Muscle of arm (tissue), 12 donors: ENCODE results near the gene RPL28. TPM values are rescaled to one million over a fixed set of nuclear protein-coding genes. Genes with fewer than 3 reads are reported as not detected.
"Not testable (repeated sequence)": the region's sequence is repeated elsewhere in the genome, so short reads cannot be mapped to it uniquely, and the experiment has no call there.

Experiments used
- DNase-seq: peaks from one replicate; pipeline ENCODE4 v3.0.0-alpha.2; 2013
- polyA plus RNA-seq, 12 donors: library from polyadenylated mRNA; unstranded; fragments of 120-200 nt; gene quantifications; one replicate each; pipeline ENCODE4 v1.2.1, GENCODE V29; 2013; ENCODE audit not compliant: insufficient read length in 12 of 12

Gene RPL28
- polyA plus RNA-seq, 12 donors = 796 to 2,808 (median 1,427) TPM; not detected in 1

DNA sequence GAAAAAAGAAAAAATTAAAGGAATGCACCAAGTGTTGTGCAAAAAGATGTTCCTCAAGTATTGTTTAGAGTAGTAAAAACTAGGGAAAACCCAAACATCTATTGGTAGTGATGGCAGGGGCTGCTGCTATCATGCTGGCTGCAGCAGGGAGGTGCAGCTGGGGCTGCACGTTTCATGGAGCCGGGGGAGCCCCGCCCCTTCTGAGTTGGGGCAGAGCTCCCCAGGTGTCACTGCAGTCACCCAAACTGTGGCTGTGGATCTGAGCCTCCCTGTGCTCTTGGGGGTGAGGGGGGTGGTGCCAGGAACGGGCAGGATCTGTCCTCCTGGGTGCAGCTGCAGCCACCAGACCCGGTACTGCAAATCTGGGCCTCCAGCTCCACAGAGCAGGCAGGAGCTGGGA is 33.4 kb downstream of the RPL28 start:
- no peak for DNase-seq

GRCh38 chr19:55419624-55420236 is 34.0 kb downstream of the RPL28 start:
- DNase-seq = no peak

DNA sequence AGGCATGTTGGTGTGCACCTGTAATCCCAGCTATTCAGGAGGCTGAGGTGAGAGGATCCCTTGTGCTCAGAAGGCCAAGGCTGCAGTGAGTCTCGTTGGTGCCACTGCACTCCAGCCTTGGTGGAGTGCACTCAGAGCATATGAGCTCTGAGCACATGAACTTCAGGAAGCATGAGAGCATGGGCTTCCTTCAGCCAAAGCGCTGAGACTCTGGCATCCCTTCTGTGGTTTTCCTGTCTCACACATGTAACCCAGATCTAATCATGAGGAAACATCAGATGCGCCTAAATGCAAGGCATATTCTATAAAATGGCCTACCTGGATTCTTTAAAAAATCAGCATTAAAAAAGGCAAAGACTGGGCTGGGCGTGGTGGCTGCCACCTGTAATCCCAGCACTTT is 35.5 kb downstream of the RPL28 start:
- DNase-seq = not testable (repeated sequence)

DNA sequence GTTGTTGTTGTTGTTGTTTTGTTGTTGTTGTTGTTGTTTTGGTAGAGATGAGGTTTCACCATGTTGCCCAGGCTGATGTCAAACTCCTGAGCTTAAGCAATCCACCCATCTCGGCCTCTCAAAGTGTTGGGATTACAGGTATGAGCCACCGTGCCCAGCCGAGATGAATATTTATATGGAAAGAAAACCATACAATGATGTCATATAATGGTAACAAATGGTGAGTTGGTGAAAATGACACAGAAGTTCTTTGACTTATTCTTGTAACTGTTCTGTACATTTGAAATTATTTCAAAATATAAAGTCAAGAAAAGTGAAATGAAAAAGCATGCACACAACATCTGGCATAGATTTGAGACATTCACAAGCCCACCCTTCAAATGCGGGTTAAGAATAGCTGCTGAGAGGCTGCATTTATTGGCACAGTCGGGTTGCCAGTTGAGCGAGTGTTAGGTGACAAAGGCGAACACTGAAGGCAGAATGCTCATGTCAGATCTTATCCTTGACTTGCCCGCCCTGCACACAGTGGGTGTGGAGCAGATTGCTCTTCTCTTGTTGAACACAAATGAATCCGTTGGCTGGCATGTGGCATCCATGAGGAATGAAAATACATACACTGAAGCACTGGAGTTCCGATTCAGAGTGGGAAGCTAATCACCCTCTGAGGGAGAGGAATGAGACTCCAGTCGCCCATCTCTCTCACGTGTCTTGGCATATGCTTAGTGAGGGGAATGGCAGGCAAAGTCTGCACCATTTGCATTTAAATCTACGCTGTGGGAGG is 37.7 kb downstream of the RPL28 start:
- DNase-seq = no peak

DNA sequence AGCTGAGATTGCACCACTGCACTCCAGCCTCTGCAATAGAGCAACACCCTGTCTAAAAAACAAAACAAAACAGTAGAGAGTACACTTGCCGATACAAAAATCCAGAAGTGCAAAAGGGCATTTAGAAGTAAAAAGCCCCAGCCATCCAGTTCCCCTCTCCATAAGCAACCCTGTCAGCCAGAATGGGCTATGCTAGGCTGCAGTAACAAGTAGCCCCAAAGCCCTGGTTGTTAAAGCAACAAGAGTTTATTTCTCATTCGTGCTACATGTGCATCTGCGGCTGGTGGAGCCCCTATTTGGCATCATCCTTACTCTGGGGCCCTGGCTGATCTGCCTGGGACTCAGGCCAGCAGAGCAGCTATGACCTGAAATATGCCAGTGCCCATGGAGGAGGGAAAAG is 38.8 kb downstream of the RPL28 start:
- no peak for DNase-seq

DNA sequence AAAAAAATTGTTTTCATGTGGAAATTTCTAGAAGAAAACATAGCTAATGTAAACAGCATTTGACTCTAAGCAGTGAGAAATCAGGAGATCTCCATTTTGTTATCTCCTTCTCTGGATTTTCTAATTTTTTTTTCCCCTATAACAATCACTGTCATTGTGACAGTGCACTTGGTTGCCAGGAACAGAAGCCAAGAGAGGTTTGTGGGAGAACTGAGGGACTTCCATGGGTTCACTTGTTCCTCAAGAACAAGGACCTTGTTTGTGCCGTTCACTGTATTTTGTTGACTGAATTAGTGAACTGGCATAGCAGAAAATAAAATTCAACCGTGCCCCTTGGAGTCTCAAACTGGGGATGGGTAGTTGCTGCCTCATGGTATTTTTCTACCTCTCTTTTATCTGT is 40.3 kb downstream of the RPL28 start:
- DNase-seq = no peak

GRCh38 chr19:55431183-55431582 is 45.5 kb downstream of the RPL28 start:
- DNase-seq = no peak

- no peak for DNase-seq
Measured at GRCh38 chr19:55432241-55432959, 46.7 kb downstream of the RPL28 start.

DNA sequence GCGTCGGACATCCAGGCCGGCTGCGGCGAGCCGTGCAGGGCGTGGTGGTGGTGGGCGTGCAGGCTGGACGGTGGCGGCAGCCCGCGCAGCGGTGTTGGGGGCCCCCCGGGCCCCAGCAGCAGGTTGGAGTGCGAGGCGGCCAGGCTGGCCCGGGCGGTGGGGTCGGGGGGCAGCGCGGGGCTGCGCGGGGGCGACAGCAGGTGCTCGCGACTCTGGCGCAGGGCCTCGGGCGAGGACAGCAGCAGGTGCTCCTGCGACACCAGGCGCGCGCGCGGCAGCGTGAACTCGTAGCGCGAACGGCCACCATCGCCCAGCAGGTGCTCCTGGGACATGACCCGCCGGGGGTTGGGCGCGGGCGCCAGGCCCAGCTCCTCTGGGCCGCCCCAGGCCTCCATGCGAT is 47.6 kb downstream of the RPL28 start:
- DNase-seq = no peak

DNA sequence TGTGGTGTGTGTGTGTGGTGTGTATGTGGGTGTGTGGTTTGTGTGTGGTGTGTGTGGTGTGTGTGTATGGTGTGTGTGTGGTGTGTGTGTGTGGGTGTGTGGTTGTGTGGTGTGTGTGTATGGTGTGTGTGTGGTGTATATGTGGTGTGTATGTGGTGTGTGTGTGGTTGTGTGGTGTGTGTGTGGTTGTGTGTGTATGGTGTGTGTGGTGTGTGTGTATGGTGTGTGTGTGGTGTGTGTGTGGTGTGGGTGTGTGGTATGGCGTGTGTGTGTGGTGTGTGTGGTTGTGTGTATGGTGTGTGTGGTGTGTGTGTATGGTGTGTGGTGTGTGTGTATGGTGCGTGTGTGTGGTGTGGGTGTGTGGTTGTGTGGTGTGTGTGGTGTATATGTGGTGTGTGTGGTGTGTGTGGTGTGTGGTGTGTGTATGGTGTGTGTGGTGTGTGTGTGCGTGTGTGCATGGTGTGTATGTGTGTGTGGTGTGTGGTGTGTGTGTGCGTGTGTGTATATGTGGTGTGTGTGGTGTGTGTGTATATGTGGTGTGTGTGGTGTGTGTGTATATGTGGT is 48.7 kb downstream of the RPL28 start:
- DNase-seq = no peak

GRCh38 chr19:55435020-55435419 is 49.3 kb downstream of the RPL28 start:
- no peak for DNase-seq

DNA sequence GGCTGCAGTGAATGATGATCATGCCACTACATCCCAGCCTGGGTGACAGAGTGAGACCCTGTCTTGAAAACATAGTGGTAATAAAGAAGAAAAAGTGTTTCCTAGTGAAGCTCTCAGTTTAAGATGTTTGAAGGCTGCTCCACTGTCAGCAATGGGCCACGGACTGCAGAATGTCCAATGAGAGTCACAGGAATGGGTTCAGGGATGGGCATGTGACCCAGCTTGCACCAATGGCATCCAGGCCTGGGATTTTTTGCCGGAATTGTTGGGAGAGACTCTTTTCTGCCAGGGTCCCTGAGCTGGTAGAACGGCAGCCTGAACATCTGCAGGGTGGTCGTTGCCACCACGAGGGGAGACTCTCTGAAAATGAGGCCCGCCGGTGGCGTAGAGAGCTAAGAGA is 51.1 kb downstream of the RPL28 start:
- DNase-seq = no peak

DNA sequence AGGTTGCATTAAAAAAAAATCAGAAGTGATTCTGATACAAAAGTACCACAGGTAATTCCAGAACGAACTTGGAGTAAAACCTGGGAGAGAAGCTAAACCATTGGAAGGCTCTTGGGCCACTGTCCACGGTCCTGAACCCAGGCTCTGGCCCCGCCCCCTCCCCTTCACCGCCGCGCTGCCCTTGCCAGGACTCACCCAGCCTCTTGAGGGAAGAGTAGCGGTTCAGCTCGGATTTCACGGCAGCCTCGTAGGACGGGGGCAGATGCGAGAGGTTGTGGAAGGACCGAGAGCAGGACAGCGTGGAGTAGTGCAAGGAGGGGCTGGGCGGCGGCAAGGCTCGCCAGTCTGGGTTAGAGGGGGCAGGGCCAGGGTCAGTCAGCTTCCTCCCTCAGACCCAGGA is 51.7 kb downstream of the RPL28 start:
- DNase-seq = peak; percentile 65

DNA sequence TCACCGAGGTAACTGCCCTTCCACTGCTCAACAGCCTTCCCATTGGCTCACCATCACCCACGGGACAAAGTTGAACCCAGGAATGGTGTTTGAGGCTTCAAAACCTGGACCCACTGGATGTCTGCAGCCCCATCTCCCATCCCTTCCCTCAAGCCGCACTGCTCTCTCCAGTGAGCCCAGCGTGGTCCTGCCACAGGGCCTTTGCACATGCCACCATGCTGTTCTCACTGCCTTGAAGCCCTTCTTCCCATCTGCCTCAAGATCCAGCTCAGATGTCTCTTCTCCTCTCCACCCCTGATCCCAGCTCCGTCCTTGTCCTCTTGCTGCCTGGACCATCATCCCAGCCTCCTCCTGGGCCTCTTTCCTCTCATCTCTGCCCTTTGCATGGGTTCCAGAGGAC is 53.3 kb downstream of the RPL28 start:
- DNase-seq = no peak

DNA sequence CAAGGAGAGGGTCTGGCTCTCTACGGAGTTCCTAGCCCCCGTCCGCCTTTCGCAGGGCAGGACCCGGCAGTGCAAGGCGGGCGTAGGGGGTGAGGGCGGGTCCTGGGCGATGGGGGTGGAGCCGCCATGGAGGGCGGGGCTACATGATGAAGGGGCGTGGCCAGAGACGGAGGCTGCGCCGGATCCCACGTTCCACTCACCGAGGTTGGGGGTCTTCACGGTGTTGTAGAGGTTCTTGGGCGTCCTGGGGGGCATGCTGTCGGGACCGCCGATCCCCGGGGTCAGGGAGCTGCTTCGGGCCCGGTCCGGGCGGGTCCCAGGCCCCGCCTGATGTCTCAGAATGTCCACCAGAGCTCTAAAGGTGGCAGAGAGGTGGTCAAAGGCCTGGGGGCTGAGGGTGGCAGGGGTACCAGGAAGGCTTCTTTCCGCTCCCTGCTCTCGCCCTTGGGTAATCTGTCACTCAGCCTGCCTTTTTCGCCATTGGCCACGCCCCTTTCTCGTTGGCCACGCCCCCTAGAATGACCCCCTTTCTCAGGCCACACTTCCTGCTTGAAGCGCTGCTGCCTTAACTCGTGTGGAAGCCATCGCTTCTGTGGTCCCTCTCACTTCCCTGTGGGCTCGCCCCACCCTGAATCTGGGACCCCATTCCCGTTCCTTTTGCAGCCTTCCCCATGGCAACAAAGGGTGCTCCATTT is 54.8 kb downstream of the RPL28 start:
- no peak for DNase-seq

DNA sequence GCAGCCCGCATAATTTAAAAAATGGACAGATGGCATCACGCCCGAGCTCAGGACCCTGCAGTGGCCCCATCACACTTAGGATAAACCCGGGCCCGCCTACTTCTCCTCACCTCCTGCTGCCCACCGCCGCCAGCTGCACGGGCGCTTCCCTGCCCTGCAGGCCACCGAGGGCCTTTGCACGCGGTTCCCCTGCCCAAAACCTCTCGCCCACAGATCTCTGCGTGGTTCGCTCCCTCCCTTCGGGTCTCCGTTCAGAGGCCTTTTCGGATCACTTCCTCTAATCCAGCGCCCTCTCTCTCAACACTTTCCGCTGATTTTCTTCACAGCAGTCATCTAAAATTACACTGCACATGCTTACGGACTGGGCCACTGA is 55.6 kb downstream of the RPL28 start:
- no peak for DNase-seq

GRCh38 chr19:55441692-55442321 is 56.1 kb downstream of the RPL28 start:
- no peak for DNase-seq

DNA sequence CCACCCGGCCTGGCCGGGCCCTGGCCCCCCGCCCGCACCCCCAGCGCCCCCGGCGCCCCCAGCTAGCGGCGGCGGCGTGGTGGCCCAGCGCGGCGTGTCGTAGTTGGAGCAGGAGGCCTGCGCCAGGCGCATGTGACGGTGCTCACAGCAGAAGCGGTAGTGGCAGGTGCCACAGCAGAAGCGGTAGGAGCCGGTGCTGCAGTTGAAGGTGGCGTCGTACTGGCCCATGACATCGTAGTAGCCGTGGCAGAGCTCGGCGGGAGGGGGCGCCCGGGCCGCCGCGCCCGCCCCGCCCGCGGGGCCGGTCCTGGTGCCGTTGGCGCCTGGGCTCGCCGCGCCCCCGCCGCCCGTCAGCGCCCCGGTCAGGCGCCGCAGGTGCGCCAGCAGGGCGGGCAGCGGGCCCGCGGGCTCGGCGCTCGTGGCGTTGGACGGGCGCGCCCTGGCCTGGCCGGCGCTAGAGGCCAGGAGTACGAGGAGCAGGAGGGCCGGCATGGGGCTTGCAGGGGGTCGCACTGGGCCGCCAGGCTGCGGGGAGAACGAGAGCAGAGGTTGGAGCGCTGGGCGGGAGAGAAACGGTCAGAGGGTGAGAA is 56.7 kb downstream of the RPL28 start:
- DNase-seq = no peak

DNA sequence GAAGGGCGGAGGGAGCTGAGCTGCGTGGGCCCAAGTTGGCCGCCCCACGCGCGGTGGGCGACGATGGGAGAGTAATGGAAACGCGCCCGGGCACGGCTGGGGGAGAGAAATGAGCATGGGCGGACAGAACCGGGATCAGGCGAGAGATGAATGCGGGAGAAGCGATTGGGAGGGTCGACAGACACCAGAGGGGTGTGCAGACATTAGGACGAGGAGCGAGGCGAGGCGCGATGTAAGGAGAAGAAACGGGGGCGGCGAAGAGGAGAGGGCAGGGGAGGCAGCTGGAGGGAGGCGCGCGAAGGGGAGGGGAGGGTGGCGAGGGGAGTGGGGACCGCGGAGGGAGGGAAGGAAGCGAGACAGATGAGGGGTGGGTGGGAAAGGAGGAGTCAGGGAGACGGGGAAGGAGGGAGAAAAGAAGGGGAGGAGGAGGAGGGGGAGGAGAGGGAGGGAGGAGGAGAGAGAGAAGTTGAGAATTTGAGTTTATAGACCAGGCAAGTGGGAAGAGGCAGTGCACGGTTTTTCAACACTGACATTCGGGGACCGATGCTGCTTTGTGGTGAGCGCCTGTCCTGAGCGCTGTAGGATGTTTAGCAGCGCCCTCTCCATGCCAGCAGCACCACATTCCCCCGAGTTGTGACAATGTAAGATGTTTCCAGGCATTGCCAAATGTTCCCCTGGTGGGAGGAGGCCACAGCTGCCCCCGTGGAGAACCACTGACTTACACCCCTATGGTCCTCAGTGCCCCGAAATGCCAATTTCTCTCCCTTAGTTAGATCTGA is 57.5 kb downstream of the RPL28 start, which contains the start of gene SHISA7:
SHISA7 (minus strand) TSS at position 256 of the 779 bp plus-strand sequence. CDS start 437 bp downstream, outside the sequence.
- no peak for DNase-seq

DNA sequence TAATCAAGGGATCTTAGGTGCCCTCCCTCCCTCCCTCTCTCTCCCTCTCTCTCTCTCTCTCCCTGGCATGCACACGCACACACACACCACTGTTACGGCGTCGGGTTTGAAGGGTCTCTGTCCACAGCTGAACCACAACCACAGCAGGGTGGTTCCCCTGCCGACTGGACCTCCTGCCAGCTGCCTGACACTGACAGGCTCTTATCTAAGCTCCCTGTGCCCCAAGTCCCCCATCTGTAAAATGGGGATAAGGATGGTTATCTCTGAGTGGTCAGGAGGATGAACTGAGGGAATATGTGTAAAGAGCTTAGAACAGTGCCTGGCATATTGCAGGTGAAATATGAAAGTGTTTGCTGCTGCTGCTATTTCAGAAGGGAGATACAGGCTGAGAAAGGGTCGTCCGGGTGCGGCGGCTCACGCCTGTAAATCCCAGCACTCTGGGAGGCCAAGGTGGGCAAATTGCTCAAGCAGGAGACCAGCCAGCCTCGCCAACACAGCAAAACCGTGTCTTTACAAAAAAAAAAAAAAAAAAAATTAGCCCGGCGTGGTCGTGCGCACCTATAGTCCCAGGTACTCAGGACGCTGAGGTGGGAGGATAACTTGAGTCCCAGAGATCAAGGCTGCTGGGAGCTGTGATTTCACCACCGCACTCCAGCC is 58.2 kb downstream of the RPL28 start:
- no peak for DNase-seq
